Astrocyte (in vitro differentiated cells and primary cell): ENCODE results near the gene UBR4.

Experiments
- EZH2 ChIP-seq: IDR thresholded peaks from 2 replicates; pipeline ENCODE4 v1.6.1; 2012; ENCODE audit warnings: mild to moderate bottlenecking, low read length, inconsistent platforms; ENCODE audit not compliant: insufficient read depth
- TF ChIP-seq, protein P1 (sequence below): IDR thresholded peaks from 2 replicates; pipeline ENCODE4 v1.5.1; 2011; ENCODE audit warnings: low read depth, mild to moderate bottlenecking, inconsistent platforms, low read length, moderate library complexity; ENCODE audit not compliant: insufficient read depth

- TF ChIP-seq, protein P1, sequence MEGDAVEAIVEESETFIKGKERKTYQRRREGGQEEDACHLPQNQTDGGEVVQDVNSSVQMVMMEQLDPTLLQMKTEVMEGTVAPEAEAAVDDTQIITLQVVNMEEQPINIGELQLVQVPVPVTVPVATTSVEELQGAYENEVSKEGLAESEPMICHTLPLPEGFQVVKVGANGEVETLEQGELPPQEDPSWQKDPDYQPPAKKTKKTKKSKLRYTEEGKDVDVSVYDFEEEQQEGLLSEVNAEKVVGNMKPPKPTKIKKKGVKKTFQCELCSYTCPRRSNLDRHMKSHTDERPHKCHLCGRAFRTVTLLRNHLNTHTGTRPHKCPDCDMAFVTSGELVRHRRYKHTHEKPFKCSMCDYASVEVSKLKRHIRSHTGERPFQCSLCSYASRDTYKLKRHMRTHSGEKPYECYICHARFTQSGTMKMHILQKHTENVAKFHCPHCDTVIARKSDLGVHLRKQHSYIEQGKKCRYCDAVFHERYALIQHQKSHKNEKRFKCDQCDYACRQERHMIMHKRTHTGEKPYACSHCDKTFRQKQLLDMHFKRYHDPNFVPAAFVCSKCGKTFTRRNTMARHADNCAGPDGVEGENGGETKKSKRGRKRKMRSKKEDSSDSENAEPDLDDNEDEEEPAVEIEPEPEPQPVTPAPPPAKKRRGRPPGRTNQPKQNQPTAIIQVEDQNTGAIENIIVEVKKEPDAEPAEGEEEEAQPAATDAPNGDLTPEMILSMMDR: no peak
- no peak for TF ChIP-seq EZH2
These were observed 156.6 kb downstream of the UBR4 start for GRCh38 chr1:19053486-19053885.
